Adrenal gland (tissue), 5 donors: ENCODE data around the gene DOK3.

Experiments used
- CTCF ChIP-seq, 6 experiments: fragments of 450-650 bp in 4 of 6; fragments of 200-600 bp in 2 of 6; sonication (generic) in 1 of 6; IDR thresholded peaks; 1 replicate in 5 of 6; 2 replicates in 1 of 6; pipeline versions ENCODE4 v1.5.1 to v1.8.0; 2016 to 2021; ENCODE audit warnings: antibody characterized with exemption in 6 of 6, mild to moderate bottlenecking in 2 of 6, moderate library complexity in 1 of 6
- POLR2A ChIP-seq, 2 donors: fragments of 450-650 bp; IDR thresholded peaks; one replicate each; pipeline ENCODE4 v1.6.1; 2017; ENCODE audit warnings: antibody characterized with exemption in 2 of 2, mild to moderate bottlenecking in 2 of 2, moderate library complexity in 1 of 2
- donor health status: DM: no; HTN: no; CAD: no.

- no peak for TF ChIP-seq POLR2A (IDR thresholded peaks at IDR 0.05)
- no peak for TF ChIP-seq CTCF (IDR thresholded peaks at IDR 0.05)
These were observed 47.5 kb downstream of the DOK3 start for GRCh38 chr5:177462021-177462670.
